Ishikawa (cell line): ENCODE data around the gene ACCS.

Experiments
- CEBPB ChIP-seq: IDR thresholded peaks from 2 replicates; pipeline ENCODE4 v1.6.1; 2012
- CREB1 ChIP-seq: IDR thresholded peaks from 2 replicates; pipeline ENCODE4 v1.6.1; 2012; ENCODE audit warnings: low read depth
- EP300 ChIP-seq: IDR thresholded peaks from 2 replicates; pipeline ENCODE4 v1.6.1; 2012; ENCODE audit warnings: borderline replicate concordance
- TAF1 ChIP-seq: IDR thresholded peaks from 2 replicates; pipeline ENCODE4 v1.6.1; 2012; ENCODE audit warnings: low read depth, mild to moderate bottlenecking
- YY1 ChIP-seq: IDR thresholded peaks from 2 replicates; pipeline ENCODE4 v1.6.1; 2012; ENCODE audit warnings: low read depth
- TF ChIP-seq, protein P1 (sequence below): IDR thresholded peaks from 2 replicates; pipeline ENCODE4 v1.6.1; 2012; ENCODE audit warnings: low read depth, mild to moderate bottlenecking

DNA sequence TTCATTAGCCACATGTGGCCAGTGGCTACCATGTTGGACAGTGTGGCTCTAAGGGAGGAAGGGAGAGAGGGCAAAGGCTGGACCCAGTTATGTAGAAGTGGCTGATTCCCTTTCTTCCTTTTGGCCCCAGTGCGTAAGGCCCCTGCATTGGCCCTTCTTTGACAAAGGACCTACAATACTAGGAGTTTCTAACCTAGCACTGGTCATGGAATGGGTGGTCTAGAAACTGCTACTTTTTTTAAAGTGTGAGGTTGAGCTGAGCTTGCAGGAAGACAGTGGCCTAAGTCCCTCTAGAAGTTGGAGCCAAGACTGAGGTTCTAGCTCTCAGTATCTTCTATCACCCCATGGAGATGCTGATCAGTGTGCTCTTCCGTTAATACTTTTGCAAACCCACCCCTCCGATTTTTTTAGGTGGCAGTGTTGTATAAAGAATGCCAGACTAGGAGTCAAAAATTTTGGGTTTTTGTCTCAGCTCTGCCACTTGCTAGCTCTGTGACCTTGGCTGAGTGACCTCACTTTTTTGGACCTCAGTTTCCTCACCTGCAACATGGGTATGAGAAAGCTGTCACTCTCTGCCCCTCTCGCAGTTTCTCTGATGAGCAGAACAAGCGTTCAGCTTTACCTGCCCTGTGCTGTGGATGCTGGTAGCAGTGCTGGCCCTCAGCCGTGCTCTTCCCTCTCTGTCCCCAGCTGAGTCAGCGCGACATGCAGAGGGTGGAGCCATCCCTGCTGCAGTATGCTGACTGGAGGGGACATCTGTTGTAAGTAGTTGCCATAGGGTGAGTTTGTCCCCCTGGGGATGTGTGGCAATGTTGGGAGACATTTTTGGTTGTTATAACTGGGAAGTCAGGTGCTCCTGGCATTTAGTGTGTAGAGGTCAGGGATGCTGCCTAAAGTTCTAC lies 6.9 kb downstream of the ACCS start:
- no peak for TF ChIP-seq CREB1
- TF ChIP-seq, protein P1, sequence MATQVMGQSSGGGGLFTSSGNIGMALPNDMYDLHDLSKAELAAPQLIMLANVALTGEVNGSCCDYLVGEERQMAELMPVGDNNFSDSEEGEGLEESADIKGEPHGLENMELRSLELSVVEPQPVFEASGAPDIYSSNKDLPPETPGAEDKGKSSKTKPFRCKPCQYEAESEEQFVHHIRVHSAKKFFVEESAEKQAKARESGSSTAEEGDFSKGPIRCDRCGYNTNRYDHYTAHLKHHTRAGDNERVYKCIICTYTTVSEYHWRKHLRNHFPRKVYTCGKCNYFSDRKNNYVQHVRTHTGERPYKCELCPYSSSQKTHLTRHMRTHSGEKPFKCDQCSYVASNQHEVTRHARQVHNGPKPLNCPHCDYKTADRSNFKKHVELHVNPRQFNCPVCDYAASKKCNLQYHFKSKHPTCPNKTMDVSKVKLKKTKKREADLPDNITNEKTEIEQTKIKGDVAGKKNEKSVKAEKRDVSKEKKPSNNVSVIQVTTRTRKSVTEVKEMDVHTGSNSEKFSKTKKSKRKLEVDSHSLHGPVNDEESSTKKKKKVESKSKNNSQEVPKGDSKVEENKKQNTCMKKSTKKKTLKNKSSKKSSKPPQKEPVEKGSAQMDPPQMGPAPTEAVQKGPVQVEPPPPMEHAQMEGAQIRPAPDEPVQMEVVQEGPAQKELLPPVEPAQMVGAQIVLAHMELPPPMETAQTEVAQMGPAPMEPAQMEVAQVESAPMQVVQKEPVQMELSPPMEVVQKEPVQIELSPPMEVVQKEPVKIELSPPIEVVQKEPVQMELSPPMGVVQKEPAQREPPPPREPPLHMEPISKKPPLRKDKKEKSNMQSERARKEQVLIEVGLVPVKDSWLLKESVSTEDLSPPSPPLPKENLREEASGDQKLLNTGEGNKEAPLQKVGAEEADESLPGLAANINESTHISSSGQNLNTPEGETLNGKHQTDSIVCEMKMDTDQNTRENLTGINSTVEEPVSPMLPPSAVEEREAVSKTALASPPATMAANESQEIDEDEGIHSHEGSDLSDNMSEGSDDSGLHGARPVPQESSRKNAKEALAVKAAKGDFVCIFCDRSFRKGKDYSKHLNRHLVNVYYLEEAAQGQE: no peak
- TF ChIP-seq TAF1: no peak
- no peak for TF ChIP-seq EP300
- TF ChIP-seq CEBPB: no peak
- TF ChIP-seq YY1: no peak
